Panc1 (cell line): ENCODE measurements around the gene ERICH4.

Experiments
- POLR2AphosphoS5 ChIP-seq: IDR thresholded peaks from 2 replicates; pipeline ENCODE4 v1.6.1; 2012; ENCODE audit warnings: mild to moderate bottlenecking, low read depth, low read length, moderate library complexity
- REST ChIP-seq, 2 experiments: IDR thresholded peaks; 2 replicates each; pipeline ENCODE4 v1.6.1; 2011 to 2012; ENCODE audit warnings: low read depth in 2 of 2, control low read depth in 1 of 2, low read length in 1 of 2, mild to moderate bottlenecking in 1 of 2, moderate library complexity in 1 of 2; ENCODE audit not compliant: insufficient read depth in 1 of 2
- SIN3A ChIP-seq: IDR thresholded peaks from 2 replicates; pipeline ENCODE4 v1.6.1; 2012; ENCODE audit warnings: low read depth, mild to moderate bottlenecking, low read length, moderate library complexity, borderline replicate concordance; ENCODE audit not compliant: insufficient read depth
- TCF7L2 ChIP-seq: IDR thresholded peaks from 2 replicates; pipeline ENCODE4 v1.6.1; 2011; ENCODE audit warnings: mild to moderate bottlenecking, low read depth, low read length, inconsistent platforms
- TF ChIP-seq, protein P1 (sequence below): fragments of 450-650 bp; IDR thresholded peaks from 2 replicates; pipeline ENCODE4 v1.5.1; 2017; ENCODE audit warnings: mild to moderate bottlenecking

DNA sequence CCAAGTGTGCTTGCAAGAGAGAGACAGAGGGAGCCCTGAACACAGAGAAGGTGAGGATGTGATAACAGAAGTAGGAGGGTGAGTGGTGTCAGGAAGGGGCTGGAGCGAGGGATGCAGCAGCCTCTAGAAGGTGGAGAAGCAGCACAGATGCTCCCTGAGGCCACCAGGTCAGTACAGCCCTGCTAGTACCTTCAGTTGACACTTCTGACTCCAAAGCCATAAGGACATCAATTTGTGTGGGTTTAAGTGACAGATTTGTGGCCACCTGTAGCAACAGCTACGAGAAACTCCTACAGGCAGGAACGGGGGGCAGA lies 6.9 kb downstream of the ERICH4 start:
- TF ChIP-seq, protein P1, sequence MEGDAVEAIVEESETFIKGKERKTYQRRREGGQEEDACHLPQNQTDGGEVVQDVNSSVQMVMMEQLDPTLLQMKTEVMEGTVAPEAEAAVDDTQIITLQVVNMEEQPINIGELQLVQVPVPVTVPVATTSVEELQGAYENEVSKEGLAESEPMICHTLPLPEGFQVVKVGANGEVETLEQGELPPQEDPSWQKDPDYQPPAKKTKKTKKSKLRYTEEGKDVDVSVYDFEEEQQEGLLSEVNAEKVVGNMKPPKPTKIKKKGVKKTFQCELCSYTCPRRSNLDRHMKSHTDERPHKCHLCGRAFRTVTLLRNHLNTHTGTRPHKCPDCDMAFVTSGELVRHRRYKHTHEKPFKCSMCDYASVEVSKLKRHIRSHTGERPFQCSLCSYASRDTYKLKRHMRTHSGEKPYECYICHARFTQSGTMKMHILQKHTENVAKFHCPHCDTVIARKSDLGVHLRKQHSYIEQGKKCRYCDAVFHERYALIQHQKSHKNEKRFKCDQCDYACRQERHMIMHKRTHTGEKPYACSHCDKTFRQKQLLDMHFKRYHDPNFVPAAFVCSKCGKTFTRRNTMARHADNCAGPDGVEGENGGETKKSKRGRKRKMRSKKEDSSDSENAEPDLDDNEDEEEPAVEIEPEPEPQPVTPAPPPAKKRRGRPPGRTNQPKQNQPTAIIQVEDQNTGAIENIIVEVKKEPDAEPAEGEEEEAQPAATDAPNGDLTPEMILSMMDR, result no peak
- TF ChIP-seq TCF7L2 (no peak), POLR2AphosphoS5 (no peak), REST (IDR thresholded peaks at IDR 0.05; ENCODE audit: insufficient read depth in 1 of 2, low read depth in 2 of 2, low read length in 1 of 2) (no peak), SIN3A (no peak)
